GM19023 (cell line): ENCODE measurements around the gene ANTXR1.

ENCODE experiments used
- ATAC-seq: cut with Tn5 transposase; IDR thresholded peaks from one replicate; pipeline ENCODE4 v1.9.1; 2021; ENCODE audit warnings: mild to moderate bottlenecking, moderate library complexity; ENCODE audit not compliant: unreplicated experiment

ANTXR1 gene

GRCh38 chr2:69032336-69032735, 19.4 kb downstream of the ANTXR1 start:
- ATAC-seq: no peak

- ATAC-seq: no peak
These were observed 20.6 kb downstream of the ANTXR1 start for GRCh38 chr2:69033461-69034095.

- ATAC-seq: no peak
These were observed 21.1 kb downstream of the ANTXR1 start for GRCh38 chr2:69034122-69034521.

- ATAC-seq: no peak
These were observed 21.9 kb downstream of the ANTXR1 start for GRCh38 chr2:69034845-69035244.

DNA sequence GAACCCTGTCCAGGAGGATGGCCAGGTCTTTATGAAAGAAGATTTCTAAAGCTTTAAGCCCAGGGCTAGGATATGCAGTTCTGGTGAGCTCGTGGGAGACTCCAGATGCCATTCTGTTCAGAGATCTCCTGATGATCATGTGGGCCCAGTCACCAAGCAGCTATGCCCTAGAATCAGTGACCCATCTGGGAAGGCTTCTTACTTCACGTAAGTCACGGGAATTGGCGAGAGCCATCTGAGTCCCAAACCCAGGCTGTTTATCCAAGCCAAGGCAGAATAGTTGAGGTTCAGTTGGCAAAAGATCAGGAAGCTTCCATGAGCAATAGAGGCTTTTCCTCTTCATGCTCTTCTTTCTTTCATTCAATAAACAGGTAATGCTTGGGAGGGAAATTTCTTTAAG, 23.9 kb downstream of the ANTXR1 start:
- ATAC-seq: no peak

DNA sequence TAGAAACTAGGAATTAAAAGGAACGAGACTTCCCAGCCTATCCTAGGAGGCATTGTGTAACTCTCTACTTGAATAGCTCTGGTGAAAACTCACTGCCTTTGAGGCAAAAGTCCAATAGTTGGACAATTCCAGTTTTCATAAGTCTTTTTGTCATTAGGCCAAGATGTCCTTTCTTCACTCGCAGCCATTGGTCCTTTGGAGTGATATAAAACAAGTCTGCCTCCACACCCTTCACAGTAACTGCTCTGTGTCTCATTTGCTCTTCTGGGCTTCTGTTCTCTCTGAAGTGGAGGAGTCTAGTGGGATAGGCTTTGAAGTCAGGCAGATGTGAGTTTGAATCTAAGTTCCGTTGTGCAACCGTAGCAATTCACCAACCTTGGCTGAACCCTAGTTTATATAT, 28.2 kb downstream of the ANTXR1 start:
- no peak for ATAC-seq

DNA sequence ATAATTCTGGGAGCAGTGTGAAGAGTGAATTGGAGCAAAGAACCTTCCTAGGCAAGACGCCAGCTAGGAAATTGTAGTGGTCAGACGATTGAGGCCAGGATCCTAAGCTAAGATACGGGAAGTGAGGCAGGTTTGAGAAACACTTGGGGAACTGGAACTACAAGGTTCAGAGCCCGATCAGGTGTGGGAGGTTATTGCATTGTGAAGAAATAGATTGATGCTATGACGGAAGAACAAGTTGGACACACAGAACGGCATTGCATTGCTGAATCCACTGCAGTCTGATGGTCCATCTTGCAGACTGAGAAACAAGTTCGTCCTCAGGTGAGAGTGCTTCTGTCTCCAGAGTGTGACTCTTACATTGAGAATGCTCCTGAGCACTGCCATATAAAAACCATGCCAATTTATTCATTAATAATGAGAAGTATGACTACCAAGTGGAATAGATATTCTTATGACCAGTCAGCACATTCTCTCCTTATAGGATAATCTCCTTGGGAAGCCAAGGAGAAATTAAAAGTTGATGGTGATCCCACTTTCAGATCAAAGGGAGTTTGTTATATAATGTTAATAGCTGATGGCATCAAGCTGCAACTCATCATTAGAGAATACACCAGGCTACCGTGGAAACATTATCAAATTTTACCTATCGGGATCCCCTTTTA, 30.9 kb downstream of the ANTXR1 start:
- no peak for ATAC-seq

DNA sequence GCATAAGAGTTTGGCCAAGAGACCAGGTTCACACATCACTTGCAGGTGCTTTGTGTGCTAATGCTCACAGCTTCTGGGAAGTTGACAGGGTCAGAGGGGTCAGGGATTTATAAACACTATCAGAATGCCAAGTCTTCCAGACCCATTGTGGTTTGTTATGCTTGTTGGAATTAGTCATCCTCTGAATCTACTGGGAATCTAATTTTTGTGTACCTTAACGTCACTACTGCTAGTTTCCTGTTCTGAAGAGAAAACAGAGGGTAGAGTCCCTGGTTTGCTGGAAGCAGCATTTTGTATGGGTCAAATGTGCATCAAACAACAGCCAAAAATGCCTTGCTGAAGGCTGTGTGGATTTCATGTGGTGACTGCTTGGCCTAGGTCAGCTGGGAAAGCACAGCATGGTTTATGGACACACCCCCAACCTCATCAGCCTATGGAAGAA, 33.3 kb downstream of the ANTXR1 start:
- ATAC-seq: no peak

DNA sequence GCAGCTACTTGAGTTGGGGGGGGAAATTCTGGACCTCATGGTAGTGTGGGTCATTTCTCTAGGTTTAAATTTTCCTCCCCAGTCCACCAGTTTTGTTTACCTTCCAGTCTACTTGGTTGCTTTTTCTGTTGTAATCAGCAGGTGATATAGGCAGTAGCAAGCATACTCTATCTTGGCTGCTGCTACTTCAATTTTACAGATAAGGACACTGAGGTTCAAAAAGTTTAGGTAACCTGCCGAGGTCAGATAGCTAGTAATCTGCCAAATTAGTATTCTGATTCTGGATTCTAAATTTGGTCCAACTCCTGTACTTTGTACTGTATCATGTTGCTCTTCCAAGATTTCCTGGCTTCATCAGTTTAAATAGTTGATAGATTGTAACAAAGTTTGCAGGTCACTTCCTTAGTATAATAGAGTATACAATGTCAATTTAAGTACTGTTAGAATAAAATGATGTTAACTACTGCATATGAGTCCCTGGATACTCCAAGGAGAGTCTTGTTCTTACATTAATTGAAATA, 34.7 kb downstream of the ANTXR1 start:
- no peak for ATAC-seq

GRCh38 chr2:69050802-69051201, 37.8 kb downstream of the ANTXR1 start:
- ATAC-seq: no peak

DNA sequence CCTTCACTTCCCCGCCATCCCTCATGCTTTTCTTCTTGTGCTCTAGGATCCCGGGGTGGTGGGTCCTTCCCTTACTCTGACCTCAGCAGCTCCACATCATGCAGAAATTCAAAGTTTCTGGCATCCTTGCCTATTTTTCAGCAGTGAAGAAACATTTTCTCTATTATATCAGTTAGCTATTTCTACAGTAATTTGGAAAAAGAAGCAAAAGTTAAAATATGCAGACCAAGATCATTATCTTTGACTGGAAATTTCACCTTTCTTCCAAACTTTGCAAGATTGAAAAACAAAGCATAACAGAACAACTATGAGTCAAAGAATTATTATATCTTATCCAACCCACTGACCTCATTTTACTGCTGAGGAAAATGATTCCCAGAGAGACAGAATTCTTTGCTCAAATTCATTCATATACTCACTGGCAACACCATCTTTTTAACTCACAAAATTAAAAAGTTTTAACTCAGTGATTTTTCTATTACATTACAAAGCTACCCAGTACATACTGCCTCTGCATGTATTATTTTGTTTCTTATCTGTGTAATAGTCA, 40.5 kb downstream of the ANTXR1 start:
- no peak for ATAC-seq

DNA sequence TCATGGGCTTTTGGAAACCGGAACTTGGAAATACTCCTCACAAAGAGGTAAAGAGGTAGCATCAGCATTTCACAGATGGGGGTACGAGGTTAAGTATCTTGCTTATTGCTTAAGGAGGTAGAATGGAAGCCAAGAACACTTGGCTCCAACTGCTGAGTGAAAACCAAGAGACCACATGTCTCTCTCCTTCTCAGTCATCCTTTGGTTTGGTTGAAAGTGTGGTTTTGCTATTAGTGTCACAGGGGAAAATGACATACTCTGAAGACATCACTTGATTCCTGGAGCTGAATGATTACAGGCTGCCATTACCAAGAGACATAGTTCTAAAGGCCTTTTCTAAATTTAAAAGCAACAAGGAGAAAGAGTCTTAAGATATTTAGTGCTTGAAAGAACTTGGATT, 41.5 kb downstream of the ANTXR1 start:
- ATAC-seq: no peak

DNA sequence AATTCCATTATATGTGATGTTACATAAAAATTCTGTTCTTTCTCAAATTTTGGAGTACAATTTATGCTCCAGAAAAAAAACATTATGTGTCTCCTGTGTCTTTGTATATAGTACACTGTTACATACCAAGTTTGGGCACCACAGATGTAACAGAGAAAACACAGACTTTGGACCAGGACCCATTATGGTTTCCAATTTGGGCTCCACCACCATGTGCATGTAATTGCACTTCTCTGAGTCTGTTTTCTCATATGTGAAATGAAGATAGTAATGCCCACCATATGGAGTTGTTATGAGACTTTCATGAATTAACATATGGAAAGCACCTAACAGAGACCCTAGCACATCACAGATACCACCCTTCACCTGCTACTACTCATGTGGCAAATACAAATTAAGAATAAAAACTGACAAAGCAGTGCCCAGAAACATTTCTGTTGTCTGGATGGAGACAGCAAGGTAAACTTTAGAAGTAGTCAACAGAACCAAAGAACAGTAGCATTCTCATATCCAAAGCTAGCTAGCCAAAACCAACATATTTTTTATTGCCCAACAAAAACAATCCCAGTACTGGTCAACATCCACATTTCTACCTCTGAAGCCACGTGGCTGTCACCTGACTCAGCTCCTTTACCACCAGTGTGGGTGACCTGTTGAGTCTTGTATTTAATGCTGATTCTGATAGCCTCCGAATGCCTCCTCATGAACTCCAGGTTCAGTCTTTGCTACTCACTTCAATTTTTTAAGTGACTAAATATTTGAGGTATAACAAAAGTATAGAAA, 42.9 kb downstream of the ANTXR1 start:
- no peak for ATAC-seq

- no peak for ATAC-seq
These were observed 44.7 kb downstream of the ANTXR1 start for GRCh38 chr2:69057660-69058059.

DNA sequence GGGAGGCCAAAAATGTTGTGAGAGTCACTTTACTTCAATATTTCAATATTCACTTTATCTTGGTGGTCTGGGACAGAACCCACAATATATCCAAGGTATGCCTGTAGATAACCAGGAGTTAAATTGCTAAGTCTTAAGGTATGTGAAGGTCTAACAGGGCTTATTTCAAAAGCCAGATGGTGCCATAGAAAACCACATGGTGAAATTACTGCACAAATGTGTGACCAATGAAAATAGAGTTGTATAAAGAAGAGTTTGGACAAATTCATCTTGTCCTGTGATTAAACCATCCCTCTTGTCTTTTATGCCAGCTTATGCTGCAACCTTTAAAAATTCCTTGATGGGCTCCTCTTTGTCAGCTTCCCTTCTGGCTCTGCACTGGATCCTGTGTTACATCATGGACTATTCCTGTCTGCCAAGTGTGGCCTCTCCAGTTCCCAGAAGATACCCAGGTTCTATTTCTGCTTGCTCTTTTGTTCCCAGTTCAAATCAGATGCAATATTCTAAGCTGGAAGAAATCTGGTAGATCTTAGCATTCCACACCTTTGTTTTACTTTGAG, 46.8 kb downstream of the ANTXR1 start:
- ATAC-seq: no peak

- ATAC-seq: no peak
These were observed 48.0 kb downstream of the ANTXR1 start for GRCh38 chr2:69060938-69061501.

DNA sequence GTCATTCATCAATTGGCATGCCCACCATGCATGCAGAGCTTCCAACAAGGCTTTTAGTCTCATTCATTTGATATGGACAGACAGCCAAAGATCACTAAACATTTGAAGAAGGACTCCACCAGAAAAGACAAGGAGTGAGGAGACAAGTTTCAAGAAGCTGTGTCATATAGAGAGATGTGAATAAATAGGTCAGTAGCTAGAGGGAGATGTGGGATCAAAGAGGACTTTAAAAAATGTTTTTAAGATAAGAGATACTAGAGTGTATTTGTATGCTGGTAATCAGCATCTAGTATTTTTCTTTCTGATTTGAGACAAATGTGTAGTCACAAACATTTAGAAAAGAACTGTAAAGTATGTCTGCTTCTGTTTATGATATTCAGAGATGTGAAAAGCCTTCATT, 48.5 kb downstream of the ANTXR1 start:
- no peak for ATAC-seq

DNA sequence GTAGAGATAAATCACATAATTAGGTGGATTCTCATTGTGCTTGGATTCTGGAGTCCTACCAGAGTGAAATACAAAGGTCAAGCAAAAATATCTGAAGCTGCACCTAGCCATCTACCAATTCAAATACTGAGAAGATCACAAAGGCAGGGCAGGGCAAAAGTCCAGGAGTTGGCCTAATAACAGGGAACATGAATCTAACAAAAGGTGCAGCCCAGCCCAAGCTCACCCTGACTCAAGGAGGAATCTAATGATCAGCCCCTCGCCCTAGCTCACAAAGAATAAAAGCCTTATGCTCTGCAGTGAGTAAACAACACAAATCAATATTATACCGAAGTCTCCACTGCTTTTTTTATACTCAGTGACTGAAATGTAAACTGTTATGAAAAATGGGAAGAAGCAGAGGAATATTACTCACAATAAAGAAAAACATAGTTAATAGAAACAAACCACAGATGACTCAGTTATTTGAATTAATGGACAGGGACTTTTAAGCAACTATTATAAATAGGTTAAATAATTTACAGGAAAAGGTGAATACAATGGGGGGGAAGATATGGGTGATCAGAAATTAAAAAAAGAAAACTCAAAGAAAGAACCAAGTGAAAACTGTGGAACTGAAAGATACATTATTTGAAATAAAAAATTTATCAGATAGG, 49.5 kb downstream of the ANTXR1 start:
- no peak for ATAC-seq

- no peak for ATAC-seq
These were observed 52.9 kb downstream of the ANTXR1 start for GRCh38 chr2:69065735-69066336.
